Measurements from ENCODE around the gene ITIH3.

The ITIH3 gene

DNA sequence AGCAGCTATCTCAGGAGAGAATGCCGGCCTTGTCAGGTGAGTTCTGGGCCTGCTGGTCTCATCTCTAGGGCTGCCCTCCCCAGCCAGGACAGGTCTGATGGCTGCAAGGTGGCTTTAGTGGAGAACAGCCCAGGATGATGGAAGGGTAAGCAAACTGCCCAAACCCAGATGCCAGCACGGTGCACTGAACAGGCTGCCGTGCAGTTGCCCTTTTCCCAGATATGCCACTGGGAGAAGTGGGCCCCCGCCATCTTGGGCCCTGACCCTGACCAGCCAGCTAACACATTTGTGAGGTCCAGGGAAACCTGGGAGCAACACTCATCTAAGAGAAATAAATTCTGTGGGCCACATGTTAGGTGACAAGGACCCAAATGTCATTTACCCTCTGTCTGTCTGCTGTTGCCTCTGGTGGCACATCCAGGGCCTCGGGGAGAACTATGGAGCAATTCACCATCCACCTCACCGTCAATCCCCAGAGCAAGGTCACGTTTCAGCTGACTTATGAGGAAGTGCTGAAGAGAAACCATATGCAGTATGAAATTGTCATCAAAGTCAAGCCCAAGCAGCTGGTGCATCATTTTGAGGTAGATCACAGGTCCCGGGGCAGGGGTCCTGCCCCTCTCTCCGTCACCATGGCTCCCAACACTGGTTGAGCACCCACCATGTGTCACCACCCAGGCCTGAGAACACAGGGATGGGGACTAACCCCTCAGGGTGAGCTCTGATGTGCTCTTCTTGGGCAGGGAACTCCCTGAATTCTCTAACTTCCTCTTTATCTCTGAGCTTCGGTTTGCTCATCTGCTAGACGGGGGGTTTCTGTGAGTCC, 15.4 kb upstream of the ITIH3 start:
- peak; percentile 82 for DNase-seq

DNA sequence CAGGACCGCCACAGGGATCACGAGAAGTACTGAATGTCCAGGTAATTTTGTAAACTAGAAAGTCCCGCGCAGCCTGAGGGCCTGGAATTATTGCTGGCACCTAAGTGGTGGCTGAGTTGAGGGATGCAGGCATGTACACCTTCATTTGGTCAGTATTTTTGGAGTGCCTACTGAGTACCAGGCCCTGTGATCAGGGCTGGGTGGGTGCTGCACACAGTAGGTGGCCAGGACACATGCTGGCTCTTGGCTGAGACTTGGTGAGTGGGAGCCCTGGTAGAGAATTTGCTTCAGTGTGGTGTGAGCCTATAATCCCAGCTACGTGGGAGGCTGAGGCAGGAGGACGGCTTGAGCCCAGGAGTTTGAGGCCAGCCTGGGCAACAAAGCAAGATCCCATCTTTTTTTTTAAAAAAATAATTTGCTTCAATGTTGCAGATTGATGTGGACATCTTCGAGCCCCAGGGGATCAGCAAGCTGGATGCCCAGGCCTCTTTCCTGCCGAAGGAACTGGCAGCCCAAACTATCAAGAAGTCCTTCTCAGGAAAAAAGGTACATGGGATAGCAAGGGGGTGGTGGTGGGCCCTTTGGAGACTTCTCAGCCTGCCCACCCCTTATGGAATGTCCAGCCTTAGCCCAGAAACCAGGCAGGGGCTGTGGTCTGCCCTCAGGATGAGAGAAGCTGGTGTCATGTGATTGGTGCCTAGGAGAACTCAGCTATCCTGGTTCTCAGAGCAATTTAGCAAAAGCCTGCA, 14.6 kb upstream of the ITIH3 start:
- DNase-seq, result no peak

DNA sequence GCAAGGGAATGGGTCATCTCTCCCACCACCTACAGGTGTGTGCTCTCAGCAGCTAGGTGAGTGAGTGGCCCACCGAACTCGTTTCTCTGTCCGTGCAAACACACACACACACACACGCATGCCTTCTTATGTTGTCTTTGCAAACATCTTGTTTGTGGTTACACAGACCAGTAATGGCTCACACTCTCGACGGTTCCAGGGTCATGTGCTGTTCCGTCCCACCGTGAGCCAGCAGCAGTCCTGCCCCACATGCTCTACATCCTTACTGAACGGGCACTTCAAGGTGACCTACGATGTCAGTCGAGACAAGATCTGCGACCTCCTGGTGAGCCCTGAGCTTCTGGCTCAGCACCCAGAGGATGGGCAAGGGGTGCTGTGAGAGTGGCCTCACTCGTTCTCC, 12.9 kb upstream of the ITIH3 start:
- DNase-seq, result no peak

DNA sequence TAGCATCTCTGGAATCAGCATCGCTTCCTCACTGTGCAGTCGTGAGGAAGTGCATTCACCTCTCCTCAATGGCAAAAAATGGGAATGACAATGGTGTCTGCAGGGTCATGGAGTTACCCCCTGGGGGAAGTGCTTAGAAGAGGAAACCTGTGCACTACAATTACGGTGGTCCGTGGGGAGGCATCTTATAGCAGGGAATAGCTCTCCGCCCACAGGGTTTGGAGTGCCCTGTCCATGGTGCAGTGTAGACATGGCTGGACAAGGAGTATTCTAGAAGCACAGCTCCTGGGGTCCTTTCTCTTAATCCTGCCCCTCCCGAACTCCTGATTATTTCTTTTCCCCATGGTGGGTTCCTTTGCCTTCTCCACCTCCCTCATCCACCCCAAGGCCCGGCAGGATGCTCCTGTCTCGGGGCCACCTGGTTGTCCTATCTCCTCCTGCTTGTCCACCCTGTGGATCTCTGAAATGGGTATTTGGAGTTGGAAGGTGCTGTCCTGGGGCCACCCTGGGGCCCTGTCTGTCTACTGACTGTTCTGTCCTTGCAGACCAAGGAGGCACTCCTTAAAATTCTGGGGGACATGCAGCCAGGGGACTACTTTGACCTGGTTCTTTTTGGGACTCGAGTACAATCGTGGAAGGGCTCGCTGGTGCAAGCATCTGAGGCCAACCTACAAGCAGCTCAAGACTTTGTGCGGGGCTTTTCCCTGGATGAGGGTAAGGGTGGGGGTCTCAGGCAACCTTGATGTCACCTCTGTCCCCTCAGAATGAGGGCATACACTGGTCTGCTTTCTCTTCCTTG, 12.0 kb upstream of the ITIH3 start:
- DNase-seq, result no peak

DNA sequence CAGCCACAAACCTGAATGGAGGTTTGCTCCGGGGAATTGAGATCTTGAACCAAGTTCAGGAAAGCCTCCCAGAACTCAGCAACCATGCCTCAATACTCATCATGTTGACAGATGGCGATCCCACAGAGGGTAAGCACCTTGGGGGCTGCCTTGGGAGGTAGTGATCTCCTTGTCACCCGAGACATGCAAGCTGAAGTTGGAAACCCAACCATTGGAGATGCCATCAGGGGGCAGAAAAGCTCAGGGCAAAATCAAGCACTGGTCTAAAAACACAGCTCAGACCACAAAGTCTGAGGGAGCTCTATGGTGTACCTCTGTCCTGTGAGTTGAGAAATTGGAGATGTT, 11.4 kb upstream of the ITIH3 start:
- DNase-seq, result no peak

DNA sequence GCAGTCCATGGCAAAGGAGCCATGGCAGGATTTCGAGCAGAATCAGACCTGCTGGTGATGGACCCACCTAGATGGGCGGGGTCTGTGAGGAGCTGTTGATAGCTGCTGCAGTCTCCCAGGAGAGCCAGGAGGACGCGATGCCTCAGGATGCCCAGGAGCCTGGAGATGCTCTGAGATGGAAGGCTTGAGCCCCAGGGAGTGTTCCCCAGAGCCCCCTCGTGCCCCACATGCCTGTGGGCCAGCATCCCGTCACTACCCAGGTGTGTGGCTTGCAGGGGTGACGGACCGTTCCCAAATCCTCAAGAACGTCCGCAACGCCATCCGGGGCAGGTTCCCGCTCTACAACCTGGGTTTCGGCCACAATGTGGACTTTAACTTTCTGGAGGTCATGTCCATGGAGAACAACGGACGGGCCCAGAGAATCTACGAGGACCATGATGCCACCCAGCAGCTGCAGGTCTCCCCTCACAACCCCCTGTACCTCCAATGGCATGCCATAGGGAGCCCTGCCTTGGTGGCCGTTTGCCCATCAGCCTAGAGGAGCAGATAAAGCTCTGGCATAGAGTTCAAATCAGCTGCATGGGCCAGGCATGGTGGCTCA, 10.5 kb upstream of the ITIH3 start:
- no peak for DNase-seq

DNA sequence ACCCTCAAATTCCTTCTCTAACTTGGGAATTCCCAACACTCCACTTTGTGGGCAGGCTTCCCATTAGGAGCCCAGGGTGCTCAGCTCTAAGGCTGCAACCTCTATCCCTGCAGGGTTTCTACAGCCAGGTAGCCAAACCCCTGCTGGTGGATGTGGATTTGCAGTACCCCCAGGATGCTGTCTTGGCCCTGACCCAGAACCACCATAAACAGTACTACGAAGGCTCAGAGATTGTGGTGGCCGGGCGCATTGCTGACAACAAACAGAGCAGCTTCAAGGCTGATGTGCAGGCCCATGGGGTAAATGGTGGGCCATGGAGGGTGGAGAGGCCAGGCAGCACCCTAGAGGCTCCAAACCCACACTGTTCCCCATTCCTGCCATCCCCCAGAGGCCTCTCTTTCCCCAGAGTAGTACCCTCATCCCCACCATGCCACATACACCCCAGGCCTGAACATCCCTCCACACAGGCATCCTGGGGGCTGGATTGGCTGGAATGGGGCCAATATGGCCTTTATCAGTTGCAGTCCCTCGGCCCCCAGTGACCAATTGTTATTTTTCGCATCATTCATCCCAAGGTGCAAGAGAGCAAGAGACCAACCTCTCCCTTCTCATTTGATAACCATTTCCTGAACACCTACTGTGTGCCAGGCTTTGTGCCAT, 9.5 kb upstream of the ITIH3 start:
- no peak for DNase-seq

DNA sequence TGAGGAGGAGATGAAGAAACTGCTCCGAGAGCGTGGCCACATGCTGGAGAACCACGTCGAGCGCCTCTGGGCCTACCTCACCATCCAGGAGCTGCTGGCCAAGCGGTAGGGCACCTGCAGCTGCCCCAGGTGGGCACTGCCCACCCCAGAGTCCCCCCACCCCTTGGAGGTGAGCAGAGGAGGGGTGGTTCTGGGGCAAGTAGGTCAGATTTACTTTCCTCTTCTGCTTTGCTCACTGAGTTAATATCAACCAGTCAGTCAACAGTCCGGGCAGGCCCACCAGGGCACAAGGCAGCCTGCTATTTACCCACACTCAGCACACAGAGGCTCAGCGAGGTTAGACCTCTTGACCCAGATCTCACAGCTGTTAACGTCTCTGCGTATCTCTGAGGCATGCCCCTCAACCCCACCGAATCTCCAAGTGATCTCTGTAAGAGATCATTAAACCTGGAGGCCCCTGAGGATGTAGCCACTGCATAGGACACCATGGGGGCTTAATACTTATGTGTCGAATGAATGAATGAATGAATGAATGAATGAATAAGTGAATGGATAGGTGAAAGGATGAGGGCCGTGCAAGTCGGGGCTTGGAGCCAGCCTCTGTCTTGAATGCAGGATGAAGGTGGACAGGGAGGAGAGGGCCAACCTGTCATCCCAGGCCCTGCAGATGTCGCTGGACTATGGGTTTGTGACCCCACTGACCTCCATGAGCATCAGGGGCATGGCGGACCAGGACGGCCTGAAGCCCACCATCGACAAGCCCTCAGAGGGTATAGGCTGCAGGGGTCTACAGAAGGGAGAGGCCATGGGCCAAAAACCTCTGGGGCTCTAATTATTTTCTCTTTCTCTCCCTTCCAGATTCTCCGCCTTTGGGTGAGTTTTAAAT, 8.0 kb upstream of the ITIH3 start:
- no peak for DNase-seq

DNA sequence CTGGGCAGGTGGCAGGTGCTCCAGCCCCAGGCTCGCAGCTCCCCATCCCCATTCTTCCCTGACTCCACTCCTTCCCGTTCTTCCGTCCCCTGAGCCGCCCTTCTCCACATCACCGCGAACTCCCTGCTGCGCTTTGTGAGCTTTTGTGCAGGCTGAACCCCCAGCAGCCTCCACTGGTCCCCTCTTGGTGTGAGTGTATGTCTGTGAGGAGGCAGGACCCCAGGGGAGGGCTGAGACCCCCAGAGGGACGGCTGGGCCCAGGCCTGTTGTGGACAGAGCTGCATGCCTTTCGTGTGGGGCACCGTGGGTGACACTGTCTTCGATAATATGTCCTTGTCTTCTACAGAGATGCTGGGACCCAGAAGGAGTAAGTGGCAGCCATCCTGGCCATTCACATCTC, 7.3 kb upstream of the ITIH3 start:
- no peak for DNase-seq

DNA sequence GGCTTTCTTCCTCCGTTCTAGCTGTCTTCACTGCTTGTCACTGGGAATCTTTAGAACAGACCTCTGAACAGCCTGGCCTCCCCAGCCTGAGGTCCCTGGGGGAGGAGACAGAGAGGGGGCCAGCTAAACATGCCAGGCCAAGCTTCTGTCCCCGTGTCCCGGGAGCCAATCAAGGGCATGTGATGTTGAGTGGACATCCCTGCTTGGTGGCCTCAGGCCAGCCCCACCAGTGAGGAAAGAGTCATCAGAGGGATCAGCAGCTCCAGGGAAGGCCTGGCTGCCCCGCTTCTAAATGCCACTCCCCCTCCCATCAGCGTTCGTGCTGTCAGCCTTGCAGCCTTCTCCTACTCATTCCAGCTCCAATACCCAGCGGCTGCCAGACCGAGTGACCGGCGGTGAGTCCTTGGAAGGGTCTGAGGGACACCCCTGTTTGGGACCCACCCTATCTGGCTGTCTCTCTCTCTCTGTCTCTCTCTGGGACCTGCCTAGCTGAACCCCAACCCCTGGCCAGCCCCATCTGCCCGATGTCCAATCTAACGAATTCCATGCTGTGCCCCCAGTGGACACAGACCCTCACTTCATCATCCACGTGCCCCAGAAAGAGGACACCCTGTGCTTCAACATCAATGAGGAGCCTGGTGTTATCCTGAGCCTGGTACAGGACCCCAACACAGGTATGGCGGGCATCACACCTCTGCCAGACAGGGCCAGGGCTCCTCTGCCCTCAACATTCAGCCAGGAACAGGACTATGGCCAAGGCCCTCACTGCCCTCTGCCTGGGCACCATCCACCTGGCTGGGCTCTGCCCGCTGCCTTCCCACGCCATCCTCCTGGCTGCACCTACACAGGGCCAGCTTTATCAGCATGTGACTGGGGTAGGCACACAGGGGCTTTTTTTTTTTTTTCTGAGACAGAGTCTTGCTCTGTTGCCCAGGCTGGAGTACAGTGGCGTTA, 6.6 kb upstream of the ITIH3 start:
- DNase-seq, result no peak

DNA sequence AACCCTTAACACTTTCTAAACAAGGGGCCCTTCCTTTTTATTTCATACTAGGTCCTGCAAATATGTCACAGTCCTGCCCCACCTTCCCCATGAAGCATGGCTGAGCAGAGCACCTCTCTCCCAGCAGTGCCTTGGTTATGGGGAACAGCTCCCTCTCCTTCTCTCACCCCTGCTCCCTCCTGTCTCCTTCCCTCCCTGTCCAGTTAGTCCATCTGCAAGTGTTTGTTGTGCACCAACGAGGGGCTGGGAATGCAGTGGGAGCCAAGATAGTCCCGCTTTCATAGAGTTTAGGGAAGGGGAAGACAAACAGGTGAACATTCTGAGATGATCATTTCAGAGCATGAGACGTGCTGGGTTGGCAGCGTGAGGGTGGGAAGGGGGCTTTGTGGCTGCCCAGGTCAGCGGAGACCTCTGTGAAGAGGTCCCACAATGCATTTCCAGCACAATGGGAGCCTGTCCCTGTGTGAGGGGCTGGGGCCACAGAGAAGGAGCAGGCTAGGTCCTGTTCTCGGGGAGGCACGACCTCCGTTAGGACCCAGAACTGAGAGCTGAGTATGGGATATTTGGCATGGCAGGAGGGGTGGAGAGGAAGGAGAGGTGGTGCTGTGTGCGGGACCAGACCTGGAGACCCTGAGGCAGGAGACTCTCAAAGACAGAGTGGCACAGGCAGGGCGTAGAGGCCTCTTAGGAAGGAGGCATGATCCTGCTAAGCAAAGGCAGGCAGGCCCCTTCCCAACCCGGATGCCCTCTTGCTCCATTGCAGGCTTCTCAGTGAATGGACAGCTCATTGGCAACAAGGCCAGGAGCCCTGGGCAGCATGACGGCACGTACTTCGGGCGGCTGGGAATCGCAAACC, 5.5 kb upstream of the ITIH3 start:
- no peak for DNase-seq

DNA sequence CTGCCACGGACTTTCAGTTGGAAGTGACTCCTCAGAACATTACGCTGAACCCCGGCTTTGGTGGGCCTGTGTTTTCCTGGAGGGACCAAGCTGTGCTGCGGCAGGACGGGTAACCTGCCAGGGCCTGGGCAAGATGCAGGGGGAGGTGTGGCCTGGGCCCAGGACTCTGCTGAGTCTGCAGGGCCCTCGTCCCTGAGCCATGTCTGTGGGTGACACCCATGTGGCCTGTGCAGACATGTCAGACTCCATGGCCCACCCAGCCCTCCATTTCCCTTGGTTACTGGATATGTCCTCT, 4.9 kb upstream of the ITIH3 start:
- DNase-seq, result no peak

DNA sequence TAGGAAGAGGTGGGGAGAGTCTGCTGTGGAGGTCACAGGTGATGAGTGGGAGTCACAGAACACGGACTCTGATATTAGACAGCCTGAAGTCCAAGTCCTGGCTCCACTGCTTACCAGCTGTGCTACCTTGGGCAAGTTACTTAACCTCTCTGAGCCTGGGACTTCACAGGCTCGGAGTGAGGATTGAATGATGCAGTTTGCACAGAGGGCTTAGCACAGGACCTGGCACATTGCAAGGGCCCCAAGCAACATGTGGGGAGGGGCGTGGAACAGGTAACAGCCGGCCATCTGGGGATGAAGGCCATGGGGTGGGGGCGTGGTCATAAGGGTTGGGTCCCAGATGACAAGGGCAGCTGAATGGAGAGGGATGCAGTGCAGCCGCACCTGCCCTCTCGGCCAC, 4.3 kb upstream of the ITIH3 start:
- DNase-seq, result no peak

DNA sequence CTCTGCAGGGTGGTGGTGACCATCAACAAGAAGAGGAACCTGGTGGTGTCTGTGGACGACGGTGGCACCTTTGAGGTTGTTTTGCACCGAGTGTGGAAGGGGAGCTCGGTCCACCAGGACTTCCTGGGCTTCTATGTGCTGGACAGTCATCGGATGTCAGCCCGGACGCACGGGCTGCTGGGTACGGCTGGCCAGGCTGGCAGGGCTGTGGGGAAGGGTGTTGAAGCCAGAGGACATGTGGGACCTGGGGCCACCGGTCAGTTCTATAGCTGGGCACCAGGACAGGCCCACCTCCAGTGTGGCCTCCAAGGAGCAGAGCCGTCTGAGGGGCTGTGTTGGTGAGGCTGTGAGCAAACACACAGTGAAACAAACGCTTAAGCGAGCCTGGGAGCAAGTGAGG, 3.9 kb upstream of the ITIH3 start:
- no peak for DNase-seq

DNA sequence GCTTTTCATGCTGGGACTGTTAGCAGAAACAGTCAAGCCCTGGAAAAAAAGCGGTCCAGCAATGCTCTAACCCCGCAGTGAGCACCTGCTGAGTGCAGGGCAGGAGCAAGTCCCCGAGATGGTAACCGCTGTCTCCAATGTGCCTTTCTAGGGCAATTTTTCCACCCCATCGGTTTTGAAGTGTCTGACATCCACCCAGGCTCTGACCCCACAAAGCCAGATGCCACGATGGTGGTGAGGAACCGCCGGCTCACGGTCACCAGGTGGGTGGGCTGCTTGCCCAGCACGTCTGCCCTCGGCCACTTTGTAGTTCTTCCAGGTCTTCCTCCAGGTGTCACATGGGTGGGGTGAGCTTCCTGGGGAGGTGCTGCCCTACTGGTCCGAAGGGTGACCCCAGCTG, 3.2 kb upstream of the ITIH3 start:
- DNase-seq, result no peak

DNA sequence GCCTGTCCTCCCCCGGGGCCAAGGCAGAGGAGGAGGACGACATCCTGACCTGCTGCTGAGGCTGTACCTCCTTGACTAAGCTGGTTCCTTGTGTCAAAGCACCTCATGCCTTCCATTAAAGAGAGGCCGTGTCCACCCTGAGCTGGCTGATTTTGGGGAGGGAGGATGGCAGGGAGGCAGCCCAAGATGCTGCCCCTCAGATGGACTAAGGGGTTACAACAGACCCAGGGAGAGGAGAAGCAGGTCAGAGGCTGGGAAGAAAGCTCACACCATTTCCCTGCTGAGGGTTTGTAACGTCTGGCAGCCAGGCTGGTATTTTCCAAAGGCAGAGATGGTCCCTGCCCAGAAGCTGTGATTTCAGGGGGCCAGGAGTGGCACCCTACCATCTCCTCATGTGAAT, 2.7 kb upstream of the ITIH3 start:
- no peak for DNase-seq

DNA sequence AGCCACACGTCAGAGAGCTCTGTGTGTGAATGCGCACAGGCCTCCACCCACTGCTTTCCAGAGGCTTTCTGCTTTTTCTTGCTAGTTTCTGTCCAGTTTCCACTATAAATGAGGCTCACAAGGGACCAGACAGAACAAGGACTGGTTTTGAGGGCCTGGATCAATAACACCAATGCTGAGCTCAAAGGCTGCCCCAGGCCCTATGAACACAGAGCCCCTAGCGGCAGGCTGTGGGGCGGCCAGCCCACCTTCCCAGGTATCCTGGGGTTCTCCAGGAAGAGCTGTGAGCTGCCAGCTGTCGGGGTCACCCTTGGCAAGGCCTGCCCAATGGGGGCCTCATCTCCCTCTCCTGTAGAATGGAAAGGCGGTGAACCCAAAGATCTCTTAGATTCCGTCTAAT, 2.2 kb upstream of the ITIH3 start:
- no peak for DNase-seq

DNA sequence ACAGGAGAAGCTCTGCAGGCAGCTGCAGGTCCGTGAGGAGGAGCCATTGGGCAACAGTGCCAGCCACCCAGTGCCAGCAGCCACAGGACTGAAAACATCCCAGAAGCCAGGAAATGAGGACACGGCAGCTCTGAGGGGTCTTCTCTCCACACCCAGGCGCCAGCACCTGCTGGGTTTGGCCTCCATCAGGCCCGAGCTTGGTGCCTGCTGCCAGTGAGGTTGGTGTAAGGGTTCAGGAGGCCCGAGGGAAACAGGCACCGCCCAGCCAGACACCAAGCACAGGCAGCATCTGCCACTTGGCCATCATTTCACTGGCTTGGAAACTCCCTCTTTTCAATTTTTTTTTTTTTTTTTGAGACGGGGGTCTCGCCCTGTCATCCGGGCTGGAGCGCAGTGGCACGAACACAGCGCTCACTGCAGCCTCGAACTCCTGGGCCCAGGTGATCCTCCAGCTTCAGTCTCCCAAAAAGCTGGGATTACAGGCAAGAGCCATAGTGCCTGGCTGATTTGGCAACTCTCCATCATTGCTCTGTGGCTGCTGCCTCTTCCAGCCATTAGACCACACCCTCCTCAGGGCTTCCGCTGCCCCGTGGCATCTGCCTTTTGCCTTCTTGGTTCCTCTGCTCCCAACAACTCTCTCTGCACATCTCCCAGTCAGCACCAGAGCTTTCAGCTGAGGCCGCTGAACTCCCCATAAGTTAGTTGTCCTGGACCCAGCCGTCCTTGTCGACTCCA, 1.5 kb upstream of the ITIH3 start:
- DNase-seq, result no peak
